NK-92 treated with Interleukin-12 subunit alpha and Interleukin-12 subunit beta, amount 100 ng/mL, for 24 hours (cell line): ENCODE data around the gene DPY19L2.

Experiments used
- DNase-seq: peaks from one replicate; lab custom pipeline; 2025; lab: John Stamatoyannopoulos, UW

DPY19L2 gene

DNA sequence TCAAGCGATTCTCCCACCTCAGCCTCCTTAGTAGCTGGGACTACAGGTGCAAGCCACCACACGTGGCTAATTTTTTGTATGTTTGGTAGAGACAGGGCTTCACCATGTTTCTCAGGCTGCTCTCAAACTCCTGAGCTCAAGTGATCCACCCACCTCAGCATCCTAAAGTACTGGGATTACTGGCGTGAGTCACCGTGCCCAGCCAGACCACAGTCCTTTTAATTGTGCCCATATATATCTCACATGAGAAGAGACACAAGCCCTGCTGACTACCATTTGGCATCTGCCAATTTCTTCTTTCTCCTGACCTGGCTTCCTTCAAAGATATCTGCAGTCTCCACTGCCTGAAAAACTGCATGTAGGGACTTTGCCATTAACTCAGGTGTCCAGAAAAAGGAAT is 142.5 kb downstream of the DPY19L2 start:
- no peak for DNase-seq

DNA sequence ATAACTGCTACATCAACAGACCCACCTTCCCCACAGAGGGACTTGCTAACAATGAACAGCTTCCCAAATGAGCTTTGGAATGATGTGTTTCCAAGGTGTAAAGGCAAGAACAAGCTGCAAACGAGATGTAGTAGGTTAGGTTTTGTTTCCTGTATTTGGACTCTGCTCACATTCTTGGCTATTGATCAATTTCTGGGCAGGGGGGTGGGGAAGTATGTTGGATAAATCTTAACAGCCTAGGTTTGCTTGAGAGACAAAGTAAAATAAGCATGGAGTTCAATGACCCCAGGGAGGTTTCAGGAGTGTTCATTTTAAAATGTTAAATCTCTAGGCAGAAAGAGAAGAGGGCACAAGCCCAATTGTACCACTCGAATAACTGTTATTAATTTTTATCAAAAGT is 146.6 kb downstream of the DPY19L2 start:
- DNase-seq, result no peak
